T-helper 2 cell treated with Interferon-gamma antibody and Interleukin-4, amounts not matched to agents 100 ng/mL and 5 ng/mL, for 36 hours (primary cell): ENCODE measurements around the gene NF2. TPM values are rescaled to one million over a fixed set of nuclear protein-coding genes. Genes with fewer than 3 reads are reported as not detected.

Experiments used
- intact Hi-C: fragments of 100-400 bp; cut with micrococcal nuclease; formaldehyde crosslinking; loops from one replicate; pipeline ENCODE4 v1.15.1; 2023
- total RNA-seq: library from RNA; stranded (reverse); gene quantifications from 2 replicates; pipeline ENCODE4 v1.2.3, GENCODE V29; 2022

The NF2 gene
- total RNA-seq, 1 donor from 2014 or later, result 63.5 TPM

DNA sequence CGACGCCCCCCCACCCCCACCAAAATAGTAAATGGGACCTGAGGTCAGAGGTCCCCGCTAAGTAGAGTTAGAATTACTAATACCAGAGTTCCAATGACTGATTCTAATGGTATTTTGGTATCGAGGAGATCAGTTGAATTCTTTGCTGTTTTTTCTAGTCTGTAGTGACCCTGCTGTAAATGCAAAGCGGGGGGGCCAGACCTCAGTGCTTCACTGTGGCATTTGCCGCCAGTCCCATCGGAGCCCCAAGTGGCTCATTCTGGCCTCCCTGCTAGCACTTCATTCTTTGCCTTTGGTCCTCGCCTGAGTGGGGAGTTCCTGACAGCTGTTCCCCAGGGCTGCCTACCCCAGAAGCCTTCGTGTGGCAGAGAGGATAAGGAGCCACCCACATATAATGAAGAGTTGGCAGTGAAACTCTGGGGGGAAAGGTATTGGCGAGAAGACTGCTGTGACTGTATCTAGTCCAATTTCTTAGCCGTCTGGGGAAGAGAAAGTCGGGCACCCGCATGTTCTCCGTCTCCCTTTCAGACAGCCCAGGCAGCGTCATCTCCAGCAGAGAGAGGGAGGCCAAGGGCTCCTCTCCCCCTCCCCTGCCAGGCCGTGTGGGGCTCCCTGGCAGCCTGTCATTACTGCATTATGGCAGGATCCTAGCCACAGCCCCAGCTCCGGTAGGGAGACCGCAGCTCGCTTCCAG is 96.9 kb downstream of the NF2 start:
- intact Hi-C loops, result no loop called here

DNA sequence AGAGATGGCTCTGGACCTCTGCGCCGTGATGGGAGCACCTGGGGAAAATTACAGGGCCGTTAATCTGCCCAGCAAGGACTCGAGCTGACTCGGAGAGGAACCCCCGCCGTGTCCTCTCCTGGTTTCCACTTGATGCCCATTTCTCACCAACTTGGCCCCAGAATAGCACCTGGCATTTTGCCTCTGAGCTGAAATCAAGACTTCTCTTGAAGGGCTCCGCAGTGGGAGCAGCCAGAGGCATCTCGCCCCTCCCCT is 97.4 kb downstream of the NF2 start:
- intact Hi-C loops, result no loop called here

DNA sequence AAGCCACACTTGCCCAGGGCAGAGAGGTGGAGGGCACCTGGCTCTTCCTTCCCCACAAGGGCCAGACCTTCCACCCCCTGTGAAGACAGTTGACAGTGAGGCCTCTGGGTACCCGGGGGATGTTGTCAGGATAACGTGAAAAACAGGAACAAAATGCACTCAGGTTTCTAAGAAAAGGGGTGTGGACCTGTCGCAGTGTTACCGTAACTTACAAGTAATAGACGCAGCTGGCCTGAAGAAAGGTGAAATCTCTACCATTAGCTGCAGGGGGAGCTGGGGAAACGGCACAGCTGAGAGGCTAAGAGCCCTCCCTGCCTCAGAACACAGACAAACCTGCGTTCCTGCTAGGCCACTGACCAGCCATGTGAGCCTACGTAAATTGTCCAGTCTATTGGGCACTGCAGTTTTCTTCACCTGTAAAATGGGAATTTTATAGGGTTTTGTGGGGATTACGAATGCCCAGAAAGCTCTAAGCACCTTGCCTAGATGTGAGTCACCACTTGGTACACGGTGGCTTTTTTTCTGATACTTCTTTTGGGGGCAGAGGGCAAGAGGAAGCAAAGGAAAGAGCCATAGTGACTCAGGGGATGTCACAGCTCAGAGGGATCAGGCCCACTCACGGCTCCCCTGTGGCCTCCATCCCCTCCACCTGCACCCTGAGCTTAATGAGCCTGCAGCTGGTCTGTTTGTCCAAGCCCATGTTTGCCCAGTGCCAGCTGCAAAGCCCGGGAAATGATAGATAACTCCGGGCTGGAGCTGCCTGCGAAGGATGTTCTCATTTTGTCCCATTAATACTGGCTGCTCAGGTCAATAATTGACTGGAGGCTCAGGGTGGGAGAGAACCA is 97.9 kb downstream of the NF2 start:
- intact Hi-C loops, result no loop called here

GRCh38 chr22:29702000-29702930 is 98.8 kb downstream of the NF2 start:
- intact Hi-C loops, result no loop called here

DNA sequence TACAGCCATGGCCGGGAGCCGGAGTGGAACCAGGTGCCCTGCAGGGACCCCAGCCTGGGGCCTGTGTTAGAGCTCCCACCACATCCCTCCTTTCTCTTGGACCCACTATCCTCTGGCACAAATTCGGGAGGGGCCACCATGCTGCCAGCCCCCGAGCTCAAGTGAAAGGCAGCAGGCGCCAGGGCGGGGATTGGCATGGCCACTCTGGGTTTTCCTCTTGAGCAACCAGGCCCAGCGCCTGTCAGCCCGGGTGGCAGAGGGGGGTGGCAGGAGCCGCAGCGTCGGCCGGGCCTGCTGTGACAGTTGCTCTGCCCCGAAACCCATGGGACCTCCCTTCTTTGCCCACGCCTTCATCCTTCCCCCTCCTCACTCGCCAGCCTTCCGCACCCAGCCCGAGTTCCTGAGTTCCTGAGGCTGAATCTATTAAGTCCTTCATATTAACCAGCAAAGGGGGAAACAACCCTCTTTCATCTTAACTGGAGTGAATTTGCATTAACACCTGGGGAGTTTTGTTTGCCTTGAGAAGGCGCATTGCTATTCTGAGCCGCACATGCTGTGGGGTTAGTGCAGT is 99.6 kb downstream of the NF2 start:
- intact Hi-C loops, result no loop called here

GRCh38 chr22:29703569-29704195 is 100.2 kb downstream of the NF2 start:
- intact Hi-C loops, result no loop called here

- intact Hi-C loops, result no loop called here
Measured at GRCh38 chr22:29704528-29705285, 101.3 kb downstream of the NF2 start.

DNA sequence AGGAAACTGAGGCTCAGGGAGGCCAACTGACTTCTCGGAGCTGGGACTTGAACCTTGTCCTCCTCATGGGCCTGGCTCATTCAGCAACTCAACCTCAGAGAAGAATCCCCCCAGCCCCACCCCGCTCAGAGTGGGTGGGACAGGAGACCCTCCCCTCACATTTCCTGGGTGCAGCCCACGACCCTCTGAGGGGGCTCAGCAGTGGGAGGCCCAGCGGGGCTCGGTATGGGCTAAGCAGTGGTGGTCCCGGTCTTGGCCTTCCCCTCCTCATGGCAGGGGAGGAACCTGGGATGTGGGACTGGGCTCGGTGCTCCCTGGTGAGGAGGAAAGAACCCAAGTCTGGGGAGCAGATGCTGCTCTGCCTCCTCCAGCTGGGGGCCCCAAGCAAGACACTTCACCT is 102.2 kb downstream of the NF2 start:
- intact Hi-C loops, result no loop called here

DNA sequence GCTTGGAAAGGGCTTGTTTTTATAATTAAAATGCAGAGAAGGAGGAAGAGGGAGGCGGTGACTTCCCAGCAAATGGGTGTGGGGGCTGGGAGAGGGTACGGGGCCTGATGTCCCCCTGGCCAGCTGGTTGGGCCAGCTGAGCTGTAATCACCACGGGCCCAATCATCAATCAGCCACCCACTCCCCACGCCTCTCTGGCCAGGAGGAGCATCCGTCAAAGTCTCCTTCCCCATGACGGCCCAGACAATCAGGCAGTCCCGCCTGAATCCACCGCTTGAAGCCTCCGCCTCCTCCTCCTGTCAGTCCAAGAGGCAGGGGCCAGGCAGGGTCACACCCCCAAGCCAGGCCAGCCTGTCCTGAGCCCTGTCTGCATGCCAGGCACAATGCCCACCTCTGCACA is 103.1 kb downstream of the NF2 start:
- intact Hi-C loops, result no loop called here

DNA sequence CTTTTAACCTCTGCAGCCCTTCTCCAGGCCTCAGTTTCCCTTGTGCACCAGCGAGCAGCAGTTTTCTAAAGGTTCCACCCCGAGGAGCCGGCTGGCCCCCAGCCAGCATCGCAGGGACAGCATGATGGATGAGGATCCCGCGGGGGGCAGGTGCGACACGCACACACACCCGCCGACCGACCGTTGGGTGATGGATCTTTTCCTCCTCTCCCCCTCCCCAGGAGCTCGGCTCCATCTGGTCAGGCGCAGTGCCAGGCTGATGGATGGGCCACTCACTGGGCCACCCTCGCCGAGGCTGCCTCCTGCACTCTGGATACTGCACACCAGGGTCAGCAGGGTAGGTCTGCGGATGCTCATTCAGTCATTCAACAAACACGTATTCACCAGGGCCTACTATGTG is 103.6 kb downstream of the NF2 start:
- intact Hi-C loops, result no loop called here

DNA sequence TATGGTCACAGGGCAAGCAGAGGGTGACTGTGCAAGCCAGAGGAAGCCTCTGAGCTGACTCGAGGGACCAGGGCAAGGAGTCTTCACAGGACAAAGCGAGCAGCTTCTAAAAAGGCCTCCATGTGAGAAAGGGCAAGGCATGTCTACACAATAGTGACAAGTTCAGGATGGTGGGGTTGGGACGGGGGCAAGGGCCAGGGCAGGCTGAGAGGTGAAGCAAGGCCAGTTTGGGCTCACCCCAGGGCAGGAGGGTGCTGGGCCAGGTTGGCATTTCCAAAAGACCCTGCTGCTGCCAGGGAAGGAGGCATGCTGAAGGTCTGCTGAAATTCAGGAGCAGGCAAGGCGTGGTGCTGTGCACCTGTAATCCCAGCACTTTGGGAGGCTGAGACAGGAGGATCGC is 104.0 kb downstream of the NF2 start:
- intact Hi-C loops, result no loop called here

DNA sequence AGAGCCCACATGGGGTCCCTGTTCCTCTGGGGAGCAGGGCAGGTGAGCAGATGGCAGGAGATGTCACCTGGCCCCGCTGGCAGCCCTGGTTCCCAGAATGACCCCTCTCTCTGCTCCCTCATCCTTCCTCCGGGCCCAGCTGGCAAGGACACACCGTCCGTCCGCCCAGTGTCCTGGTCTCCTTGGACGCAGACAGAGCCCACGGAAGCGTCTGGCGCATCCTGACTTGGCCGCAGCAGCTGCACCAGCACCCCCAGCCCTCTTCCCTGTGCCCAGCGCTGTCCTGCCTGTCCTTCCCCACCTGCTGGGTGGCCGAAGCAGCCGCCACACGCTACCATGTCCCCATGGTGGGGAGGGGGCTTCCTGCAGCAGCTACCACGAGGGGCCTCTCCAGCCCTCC is 106.8 kb downstream of the NF2 start:
- intact Hi-C loops, result no loop called here

DNA sequence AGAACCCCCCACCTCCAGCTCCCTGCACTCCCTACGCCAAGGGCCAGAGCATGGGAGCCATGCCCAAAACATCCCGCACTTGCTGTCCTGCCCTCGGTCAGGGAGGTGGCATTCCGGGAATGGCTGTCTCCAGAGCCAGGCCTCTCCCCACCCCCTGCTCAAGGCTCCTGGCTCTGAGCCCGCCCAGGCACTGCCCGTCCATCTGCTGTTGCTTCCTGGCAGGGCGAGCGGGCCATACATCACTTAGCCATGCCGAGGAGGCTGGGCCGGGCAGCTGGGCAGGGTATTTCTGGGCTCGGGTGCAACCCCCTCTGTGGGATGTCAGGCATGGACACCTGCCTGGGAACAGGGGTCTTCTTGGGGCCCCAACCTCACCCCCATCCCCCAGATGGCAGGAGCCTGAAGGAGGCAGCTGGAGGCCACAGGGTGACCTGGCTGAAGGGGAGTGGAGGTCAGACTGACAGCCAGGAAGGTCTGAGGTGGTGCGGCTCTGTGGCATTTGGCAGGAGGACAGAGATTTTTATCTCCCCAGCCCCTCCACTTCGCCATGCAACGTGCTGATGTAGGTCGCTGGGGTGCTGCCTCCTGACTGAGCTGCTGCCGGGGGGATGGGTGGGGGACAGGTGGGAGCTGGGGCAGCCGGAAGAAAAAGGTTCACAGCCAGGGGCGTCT is 107.6 kb downstream of the NF2 start:
- intact Hi-C loops, result no loop called here

DNA sequence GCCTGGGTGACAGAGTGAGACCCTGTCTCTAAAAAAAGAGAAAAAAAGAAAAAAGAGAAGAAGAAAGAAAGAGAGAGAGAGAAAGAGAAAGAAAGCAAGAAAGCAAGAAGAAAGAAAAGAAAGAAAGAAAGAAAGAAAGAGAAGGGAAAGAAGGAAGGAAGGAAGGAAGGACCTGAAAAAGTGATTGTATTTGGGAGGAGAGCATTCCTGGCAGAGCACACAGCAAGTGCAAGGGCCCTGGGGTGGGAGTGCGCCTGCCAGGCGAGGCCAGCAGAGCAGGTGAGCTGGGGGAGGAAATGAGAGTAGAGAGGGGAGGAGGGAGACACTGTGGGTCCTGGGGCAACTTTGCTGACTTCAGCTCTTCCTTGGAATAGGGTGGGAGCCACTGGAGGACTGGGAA is 108.7 kb downstream of the NF2 start:
- intact Hi-C loops, result no loop called here

GRCh38 chr22:29713156-29713727 is 109.8 kb downstream of the NF2 start:
- intact Hi-C loops, result no loop called here

- intact Hi-C loops, result no loop called here
Measured at GRCh38 chr22:29715240-29715639, 111.8 kb downstream of the NF2 start.

DNA sequence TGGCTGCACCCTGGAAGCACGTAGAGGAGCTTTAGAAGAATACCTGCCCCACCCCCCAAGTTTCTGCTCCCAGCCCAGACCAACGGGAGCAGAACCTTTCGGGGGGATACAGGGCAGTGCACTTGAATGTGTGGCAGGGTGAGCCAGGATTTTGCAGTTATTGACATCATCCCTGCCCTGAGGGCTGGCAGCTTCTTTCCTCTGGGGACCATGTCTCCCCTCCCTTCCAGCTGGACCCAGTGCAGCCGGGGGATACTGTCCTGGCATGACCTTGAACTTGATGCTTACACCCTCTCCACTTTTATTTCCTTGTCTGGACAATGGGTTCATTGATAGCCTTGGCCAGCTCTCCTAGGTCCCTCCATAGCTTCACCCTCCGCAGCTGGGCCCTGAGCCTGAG is 112.3 kb downstream of the NF2 start:
- intact Hi-C loops, result no loop called here

GRCh38 chr22:29716814-29717545 is 113.5 kb downstream of the NF2 start:
- intact Hi-C loops, result no loop called here

DNA sequence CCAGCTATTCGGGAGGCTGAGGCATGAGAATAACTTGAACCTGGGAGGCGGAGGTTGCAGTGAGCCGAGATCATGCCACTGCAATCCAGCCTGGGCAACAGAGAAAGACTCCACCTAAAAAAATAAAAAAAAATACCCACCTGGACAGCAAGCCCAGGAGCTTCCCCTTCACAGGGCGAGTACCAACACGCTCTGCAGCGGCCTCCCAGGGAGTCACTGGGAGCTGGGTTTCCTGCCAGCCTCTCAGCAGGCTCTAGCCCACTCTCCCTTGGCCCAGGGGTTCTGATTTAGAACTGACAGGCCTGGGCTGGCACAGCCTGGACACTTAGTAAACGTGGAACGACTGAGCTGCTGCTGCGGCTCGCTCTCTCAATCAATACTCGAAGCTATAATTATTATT is 114.4 kb downstream of the NF2 start:
- intact Hi-C loops, result no loop called here
